GM18951 (cell line): Measurements from ENCODE around the gene WASF3.

Experiments used
- POLR2A ChIP-seq: IDR thresholded peaks from 4 replicates; pipeline ENCODE4 v1.6.1; 2011; ENCODE audit warnings: mild to moderate bottlenecking; ENCODE audit not compliant: insufficient read length, insufficient read depth; ENCODE audit errors: extremely low read depth
- in situ Hi-C: fragments of 300-500 bp; cut with MboI; formaldehyde crosslinking; loops from one replicate; pipeline ENCODE4 v1.12.0; 2022; ENCODE audit warnings: low sequenced_read_pairs, mixed read lengths, inconsistent platforms; ENCODE audit not compliant: unreplicated experiment

Gene WASF3

GRCh38 chr13:26695360-26695705, 137.8 kb downstream of the WASF3 start:
- TF ChIP-seq POLR2A = no peak
- in situ Hi-C loops = loop anchor here (25.0 kb wide), 1 partner anchor 508 kb away; no protein-coding TSS in a partner anchor

- in situ Hi-C loops = loop anchor here (25.0 kb wide), 1 partner anchor 509 kb away; no protein-coding TSS in a partner anchor
- TF ChIP-seq POLR2A = no peak
Measured at GRCh38 chr13:26695891-26696311, 138.4 kb downstream of the WASF3 start.

GRCh38 chr13:26697069-26697955, 139.8 kb downstream of the WASF3 start:
- TF ChIP-seq POLR2A = no peak
- in situ Hi-C loops = loop anchor here (25.0 kb wide), 1 partner anchor 510 kb away; no protein-coding TSS in a partner anchor

- TF ChIP-seq POLR2A = no peak
- in situ Hi-C loops = loop anchor here (25.0 kb wide), 1 partner anchor 511 kb away; no protein-coding TSS in a partner anchor
Measured at GRCh38 chr13:26698392-26699196, 141.1 kb downstream of the WASF3 start.

- no peak for TF ChIP-seq POLR2A
Measured at GRCh38 chr13:26699197-26699490, 141.7 kb downstream of the WASF3 start.

GRCh38 chr13:26705536-26705935, 148.1 kb downstream of the WASF3 start:
- in situ Hi-C loops = no loop called here
- no peak for TF ChIP-seq POLR2A

More at GRCh38 chr13:26699197-26699490, 141.7 kb downstream of the WASF3 start:
- in situ Hi-C loops = loop anchor here (25.0 kb wide), 1 partner anchor 512 kb away; no protein-coding TSS in a partner anchor

GRCh38 chr13:26706381-26706780, 148.9 kb downstream of the WASF3 start:
- in situ Hi-C loops = no loop called here
- TF ChIP-seq POLR2A = no peak

GRCh38 chr13:26707122-26708006, 149.9 kb downstream of the WASF3 start:
- in situ Hi-C loops = no loop called here
- no peak for TF ChIP-seq POLR2A

GRCh38 chr13:26708007-26708297, 150.5 kb downstream of the WASF3 start:
- in situ Hi-C loops = no loop called here
- TF ChIP-seq POLR2A = no peak

GRCh38 chr13:26709461-26709860, 152.0 kb downstream of the WASF3 start:
- in situ Hi-C loops = no loop called here
- TF ChIP-seq POLR2A = no peak

- no peak for TF ChIP-seq POLR2A
- in situ Hi-C loops = no loop called here
Measured at GRCh38 chr13:26710166-26710565, 152.7 kb downstream of the WASF3 start.

GRCh38 chr13:26711211-26711610, 153.7 kb downstream of the WASF3 start:
- no peak for TF ChIP-seq POLR2A
- in situ Hi-C loops = no loop called here

- no peak for TF ChIP-seq POLR2A
- in situ Hi-C loops = no loop called here
Measured at GRCh38 chr13:26713341-26713740, 155.9 kb downstream of the WASF3 start.
